Suprapubic skin (tissue), 3 donors: ENCODE data around the gene GABPA.

ENCODE experiments used
- CTCF ChIP-seq, 2 donors: fragments of 200-600 bp in 1 of 2; fragments of 450-650 bp in 1 of 2; sonication (generic) in 1 of 2; IDR thresholded peaks; one replicate each; pipeline ENCODE4 v1.5.1; 2016 to 2019; ENCODE audit warnings: antibody characterized with exemption in 2 of 2, mild to moderate bottlenecking in 1 of 2, moderate library complexity in 1 of 2
- POLR2A ChIP-seq, 2 donors: fragments of 450-650 bp; IDR thresholded peaks; one replicate each; pipeline ENCODE4 v1.6.1; 2017; ENCODE audit warnings: antibody characterized with exemption in 2 of 2, mild to moderate bottlenecking in 2 of 2, moderate library complexity in 2 of 2

DNA sequence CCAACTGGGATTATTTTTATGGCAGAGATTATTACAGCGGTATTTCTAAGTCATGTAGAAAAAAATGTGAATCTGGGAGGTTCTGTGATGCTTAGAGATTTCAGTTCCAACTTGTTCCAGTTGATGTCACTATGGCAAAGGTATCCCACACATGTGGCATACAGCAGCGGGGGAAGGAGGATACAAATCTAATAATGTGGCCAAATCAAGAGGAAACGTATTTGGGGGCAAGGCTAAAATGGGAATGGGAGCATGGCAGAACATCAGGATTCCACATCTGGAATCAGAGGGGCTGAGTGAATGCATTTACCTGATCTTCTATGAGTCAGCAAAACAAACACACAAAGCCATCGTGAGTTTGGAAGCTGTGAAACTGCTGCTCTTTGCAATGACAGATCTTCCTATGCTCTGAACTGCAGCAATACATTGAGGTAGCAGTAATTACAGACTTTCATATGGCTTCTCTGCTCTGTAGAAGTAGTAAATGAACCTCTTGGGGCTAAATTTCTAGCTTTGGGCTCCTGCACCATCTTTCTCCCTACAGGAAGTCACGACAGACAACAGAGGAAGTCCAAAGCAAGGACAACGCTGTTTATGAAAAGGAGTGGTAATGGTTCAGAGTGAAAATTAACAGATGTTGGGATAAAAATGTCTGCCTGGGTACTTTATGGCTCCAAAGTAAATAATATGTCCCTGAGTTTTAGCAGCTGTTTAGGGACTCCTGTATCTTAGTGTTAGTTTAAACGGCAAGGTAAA lies 55.5 kb downstream of the GABPA start:
- TF ChIP-seq CTCF (IDR thresholded peaks at IDR 0.05) (peak in 1 of 2 donors; percentile 6), POLR2A (IDR thresholded peaks at IDR 0.05) (no peak)
